ENCODE data around the gene PAPPA.

PAPPA gene

GRCh38 chr9:116191576-116192415 lies 38.2 kb downstream of the PAPPA start:
- DNase-seq (ENCODE audit: low read depth): no peak
- no peak overlapping the region for H3K4me3 ChIP-seq (ENCODE audit: low read depth, low read length)
- no peak for TF ChIP-seq MYC (IDR thresholded peaks at IDR 0.05; ENCODE audit: low read depth, low read length)
- no peak for TF ChIP-seq CTCF (IDR thresholded peaks at IDR 0.05; ENCODE audit: low read depth, low read length)
- TF ChIP-seq POLR2A (IDR thresholded peaks at IDR 0.05; ENCODE audit: extremely low read depth, insufficient read length): no peak
- TF ChIP-seq MAX (IDR thresholded peaks at IDR 0.05; ENCODE audit: low read depth, low read length): no peak

GRCh38 chr9:116193636-116194035 lies 40.0 kb downstream of the PAPPA start:
- TF ChIP-seq CTCF (IDR thresholded peaks at IDR 0.05; ENCODE audit: low read depth, low read length): no peak
- TF ChIP-seq POLR2A (IDR thresholded peaks at IDR 0.05; ENCODE audit: extremely low read depth, insufficient read length): no peak
- TF ChIP-seq MYC (IDR thresholded peaks at IDR 0.05; ENCODE audit: low read depth, low read length): no peak
- no peak for TF ChIP-seq MAX (IDR thresholded peaks at IDR 0.05; ENCODE audit: low read depth, low read length)
- no peak for DNase-seq (ENCODE audit: low read depth)
- H3K4me3 ChIP-seq (ENCODE audit: low read depth, low read length): no peak overlapping the region

GRCh38 chr9:116196806-116197205 lies 43.2 kb downstream of the PAPPA start:
- TF ChIP-seq CTCF (IDR thresholded peaks at IDR 0.05; ENCODE audit: low read depth, low read length): no peak
- no peak for TF ChIP-seq MYC (IDR thresholded peaks at IDR 0.05; ENCODE audit: low read depth, low read length)
- TF ChIP-seq POLR2A (IDR thresholded peaks at IDR 0.05; ENCODE audit: extremely low read depth, insufficient read length): no peak
- no peak for TF ChIP-seq MAX (IDR thresholded peaks at IDR 0.05; ENCODE audit: low read depth, low read length)
- H3K4me3 ChIP-seq (ENCODE audit: low read depth, low read length): no peak overlapping the region
- DNase-seq (ENCODE audit: low read depth): no peak

- no peak overlapping the region for H3K4me3 ChIP-seq (ENCODE audit: low read depth, low read length)
- TF ChIP-seq MAX (IDR thresholded peaks at IDR 0.05; ENCODE audit: low read depth, low read length) (no peak), MYC (IDR thresholded peaks at IDR 0.05; ENCODE audit: low read depth, low read length) (no peak), POLR2A (IDR thresholded peaks at IDR 0.05; ENCODE audit: extremely low read depth, insufficient read length) (no peak), CTCF (IDR thresholded peaks at IDR 0.05; ENCODE audit: low read depth, low read length) (no peak)
- DNase-seq (ENCODE audit: low read depth): no peak
Observed at GRCh38 chr9:116198344-116198743, 44.8 kb downstream of the PAPPA start.

- H3K4me3 ChIP-seq (ENCODE audit: low read depth, low read length): no peak overlapping the region
- no peak for TF ChIP-seq POLR2A (IDR thresholded peaks at IDR 0.05; ENCODE audit: extremely low read depth, insufficient read length)
- TF ChIP-seq CTCF (IDR thresholded peaks at IDR 0.05; ENCODE audit: low read depth, low read length): no peak
- no peak for TF ChIP-seq MYC (IDR thresholded peaks at IDR 0.05; ENCODE audit: low read depth, low read length)
- no peak for TF ChIP-seq MAX (IDR thresholded peaks at IDR 0.05; ENCODE audit: low read depth, low read length)
- no peak for DNase-seq (ENCODE audit: low read depth)
Observed at GRCh38 chr9:116202219-116202912, 48.8 kb downstream of the PAPPA start.
